Measurements from ENCODE around the gene SLC35B2.

The SLC35B2 gene

DNA sequence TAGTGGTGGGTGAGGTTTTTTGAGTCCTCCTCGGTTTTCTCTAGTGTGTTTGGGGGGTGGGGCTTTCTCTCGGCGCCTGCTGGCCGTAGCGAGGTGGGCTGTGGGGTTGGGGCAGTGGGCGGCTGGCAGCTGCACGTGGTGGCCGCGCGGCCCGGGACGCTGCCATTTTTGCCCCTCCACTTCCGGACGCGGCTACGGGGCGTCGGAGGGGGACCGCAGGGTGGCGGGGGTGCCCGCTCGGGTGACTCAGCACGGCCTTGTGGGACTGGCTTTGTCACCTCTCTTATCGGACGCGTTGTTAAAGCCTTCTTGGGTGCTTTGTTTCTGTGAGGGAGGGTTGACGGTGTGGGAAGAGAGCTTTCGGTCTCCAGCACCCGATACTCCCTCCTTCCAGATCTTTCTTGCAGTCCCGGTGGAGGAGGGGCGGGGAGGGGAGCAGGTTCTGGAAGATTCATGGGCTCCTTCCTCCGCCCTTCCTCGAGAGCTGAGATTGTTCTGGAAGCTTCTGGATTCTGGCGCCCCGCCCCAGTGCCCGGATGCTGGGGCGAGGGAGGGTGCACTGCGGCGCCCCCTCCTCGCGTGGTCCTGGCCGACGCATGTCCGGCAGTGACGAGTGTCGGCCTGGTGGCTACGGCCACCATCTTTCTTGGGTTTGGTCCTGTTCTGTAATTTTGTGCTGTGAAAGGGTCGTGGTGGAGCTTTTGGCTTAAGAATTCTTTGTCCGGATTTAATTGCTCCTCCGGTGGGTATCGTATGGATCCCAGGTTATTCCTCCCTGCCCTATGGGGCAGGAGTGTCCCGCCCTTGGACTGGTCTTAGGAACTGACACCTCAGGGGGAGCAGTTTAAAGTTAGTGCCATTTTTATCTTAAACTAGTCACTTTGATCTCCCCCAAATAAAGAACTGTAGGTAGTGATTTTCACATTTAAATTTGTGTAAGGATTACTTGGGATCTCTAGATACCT, 9.7 kb downstream of the SLC35B2 start:
- Histone ChIP-seq H3K36me3 (ENCODE audit: insufficient read depth, low read length) (peaks cover 47% of the 10 kb centered on the region), H3K4me2 (ENCODE audit: low read length) (peak overlapping the region; percentile 91), H3K27me3 (ENCODE audit: control insufficient read depth, insufficient read depth, low read length) (no peaks in the 10 kb centered on the region), H3K4me3 (ENCODE audit: low read length) (peak overlapping the region; percentile 81), H3K9ac (ENCODE audit: low read depth, low read length) (peak overlapping the region; percentile 97), H3K4me1 (ENCODE audit: control insufficient read depth, insufficient read depth, low read length) (peaks cover 34% of the 10 kb centered on the region), H3K9me3 (replicated peaks; ENCODE audit: low read length) (no peaks in the 10 kb centered on the region)

GRCh38 chr6:44246663-44247337, 10.5 kb downstream of the SLC35B2 start, which contains the start of gene HSP90AB1:
TSS of gene HSP90AB1 (plus strand) at chr6:44247101. CDS start at chr6:44248630, 1,529 bp downstream.
- no peaks in the 10 kb centered on the region for H3K9me3 ChIP-seq (replicated peaks; ENCODE audit: low read length)
- peaks cover 34% of the 10 kb centered on the region for H3K4me1 ChIP-seq (ENCODE audit: control insufficient read depth, insufficient read depth, low read length)
- H3K27me3 ChIP-seq (ENCODE audit: control insufficient read depth, insufficient read depth, low read length): no peaks in the 10 kb centered on the region
- peak within 1 kb of the TSS; percentile 81 for H3K4me3 ChIP-seq (ENCODE audit: low read length)
- H3K4me2 ChIP-seq (ENCODE audit: low read length): peak within 1 kb of the TSS; percentile 91
- H3K9ac ChIP-seq (ENCODE audit: low read depth, low read length): peak within 1 kb of the TSS; percentile 97
- peaks cover 41% of the 10 kb centered on the region for H3K36me3 ChIP-seq (ENCODE audit: insufficient read depth, low read length)

DNA sequence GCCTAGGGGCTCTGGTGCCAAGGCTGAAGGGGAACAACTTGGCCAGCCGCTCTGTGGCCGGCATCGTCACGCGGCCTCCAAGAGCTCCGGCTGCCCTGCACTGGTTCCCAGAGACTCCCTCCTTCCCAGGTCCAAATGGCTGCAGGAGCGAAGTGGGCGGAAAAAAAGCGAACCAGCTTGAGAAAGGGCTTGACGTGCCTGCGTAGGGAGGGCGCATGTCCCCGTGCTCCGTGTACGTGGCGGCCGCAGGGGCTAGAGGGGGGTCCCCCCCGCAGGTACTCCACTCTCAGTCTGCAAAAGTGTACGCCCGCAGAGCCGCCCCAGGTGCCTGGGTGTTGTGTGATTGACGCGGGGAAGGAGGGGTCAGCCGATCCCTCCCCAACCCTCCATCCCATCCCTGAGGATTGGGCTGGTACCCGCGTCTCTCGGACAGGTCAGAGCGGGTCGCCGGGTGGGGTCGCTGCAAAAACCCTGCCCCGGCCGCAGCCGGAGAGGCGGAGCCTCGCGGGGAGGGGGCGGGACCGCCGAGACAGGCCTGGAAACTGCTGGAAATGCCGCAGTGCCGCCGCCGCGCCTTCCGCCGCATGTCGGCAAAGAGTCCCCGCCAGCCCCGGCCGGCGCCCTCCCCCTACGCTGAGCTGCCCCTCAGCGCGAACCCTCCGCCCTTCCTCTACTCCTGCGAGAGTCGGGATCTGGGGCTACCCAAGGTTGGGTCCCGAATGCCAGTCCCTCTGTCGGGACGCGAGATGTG, 11.2 kb downstream of the SLC35B2 start:
- Histone ChIP-seq H3K27me3 (ENCODE audit: control insufficient read depth, insufficient read depth, low read length) (no peaks in the 10 kb centered on the region), H3K9me3 (replicated peaks; ENCODE audit: low read length) (no peaks in the 10 kb centered on the region), H3K4me1 (ENCODE audit: control insufficient read depth, insufficient read depth, low read length) (peaks cover 32% of the 10 kb centered on the region), H3K4me3 (ENCODE audit: low read length) (peak overlapping the region; percentile 81), H3K36me3 (ENCODE audit: insufficient read depth, low read length) (peaks cover 34% of the 10 kb centered on the region), H3K4me2 (ENCODE audit: low read length) (peak overlapping the region; percentile 91), H3K9ac (ENCODE audit: low read depth, low read length) (peak overlapping the region; percentile 97)

DNA sequence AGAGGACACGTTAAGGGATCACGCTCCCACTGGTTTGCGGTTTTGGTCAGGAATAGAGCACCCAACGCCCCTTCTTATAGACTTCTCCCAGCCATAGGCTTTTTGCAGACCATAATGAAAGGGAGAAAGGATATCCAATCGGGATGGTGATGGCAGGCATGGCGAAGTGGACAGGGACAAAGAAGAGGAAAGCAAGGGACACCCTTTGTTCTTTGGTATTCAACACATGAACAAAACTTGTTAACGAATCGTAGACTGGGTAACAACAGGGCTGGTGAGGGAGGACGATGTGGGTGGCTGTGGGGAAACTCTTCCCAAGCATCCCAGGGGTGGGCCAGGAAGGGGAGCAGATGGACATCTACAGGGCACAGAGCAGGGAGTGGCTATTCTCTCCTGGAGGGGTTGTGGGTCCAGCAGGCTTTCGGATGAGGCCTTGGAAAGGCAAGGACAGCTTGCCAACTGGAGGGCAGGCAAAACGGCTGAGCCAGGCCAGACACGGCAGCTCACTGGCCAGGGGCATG, 11.9 kb downstream of the SLC35B2 start:
- Histone ChIP-seq H3K4me3 (ENCODE audit: low read length) (peak overlapping the region; percentile 81), H3K27me3 (ENCODE audit: control insufficient read depth, insufficient read depth, low read length) (no peaks in the 10 kb centered on the region), H3K36me3 (ENCODE audit: insufficient read depth, low read length) (peaks cover 27% of the 10 kb centered on the region), H3K4me1 (ENCODE audit: control insufficient read depth, insufficient read depth, low read length) (peaks cover 28% of the 10 kb centered on the region), H3K9ac (ENCODE audit: low read depth, low read length) (peak overlapping the region; percentile 97), H3K4me2 (ENCODE audit: low read length) (peak overlapping the region; percentile 91), H3K9me3 (replicated peaks; ENCODE audit: low read length) (no peaks in the 10 kb centered on the region)

DNA sequence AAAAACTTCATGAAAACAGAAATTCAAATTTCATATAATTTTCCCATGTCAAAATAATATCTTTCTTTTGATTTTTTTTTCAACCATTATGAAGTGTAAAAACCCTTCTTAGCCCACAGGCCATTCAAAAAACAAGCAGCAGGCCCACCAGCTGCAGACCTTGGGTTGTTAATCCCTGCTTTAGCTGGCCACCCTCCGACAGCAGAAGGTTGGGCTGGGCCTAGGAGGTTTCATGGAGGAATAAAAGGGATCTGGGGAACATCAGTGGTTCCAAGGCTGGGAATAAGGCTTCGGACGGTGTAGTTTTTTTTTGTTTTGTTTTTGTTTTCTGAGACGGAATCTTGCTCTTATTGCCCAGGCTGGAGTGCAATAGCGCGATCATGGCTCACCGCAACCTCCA, 14.0 kb downstream of the SLC35B2 start:
- H3K27me3 ChIP-seq (ENCODE audit: control insufficient read depth, insufficient read depth, low read length): no peaks in the 10 kb centered on the region
- H3K36me3 ChIP-seq (ENCODE audit: insufficient read depth, low read length): peaks cover 6% of the 10 kb centered on the region
- no peak overlapping the region for H3K9ac ChIP-seq (ENCODE audit: low read depth, low read length)
- H3K4me3 ChIP-seq (ENCODE audit: low read length): no peak overlapping the region
- peaks cover 14% of the 10 kb centered on the region for H3K4me1 ChIP-seq (ENCODE audit: control insufficient read depth, insufficient read depth, low read length)
- H3K4me2 ChIP-seq (ENCODE audit: low read length): no peak overlapping the region
- no peaks in the 10 kb centered on the region for H3K9me3 ChIP-seq (replicated peaks; ENCODE audit: low read length)

DNA sequence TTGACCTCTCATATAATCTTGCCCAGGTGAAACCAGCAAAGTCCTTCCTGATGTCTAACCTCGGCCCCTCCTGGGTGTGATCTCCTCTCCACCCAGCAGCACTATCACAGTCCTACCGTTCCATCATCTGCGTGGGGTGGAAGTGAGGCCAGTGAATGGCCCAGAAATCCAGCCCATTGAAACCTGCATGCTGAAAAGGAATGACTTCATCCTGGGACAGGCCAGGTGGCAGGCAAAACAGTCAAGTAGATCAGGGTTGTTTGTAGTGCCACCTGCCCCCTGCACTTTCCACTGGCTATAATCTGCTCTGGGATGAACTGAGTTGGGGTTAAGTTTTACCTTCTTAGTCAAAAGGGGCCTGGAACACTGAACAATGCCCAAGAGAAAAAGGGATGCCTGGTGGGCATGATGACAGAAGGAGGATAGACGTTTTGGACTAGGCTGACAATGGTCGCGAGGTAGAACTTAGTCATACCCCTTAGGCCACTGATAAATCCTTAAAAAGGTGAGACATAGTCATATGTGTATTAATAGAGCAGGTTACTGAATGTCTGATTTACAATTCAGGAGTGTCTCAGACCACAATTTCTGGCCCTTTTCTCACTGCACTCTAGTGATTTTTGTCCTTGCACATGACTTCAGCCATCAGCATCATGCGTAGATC, 18.5 kb downstream of the SLC35B2 start:
- Histone ChIP-seq H3K27me3 (ENCODE audit: control insufficient read depth, insufficient read depth, low read length) (no peaks in the 10 kb centered on the region), H3K4me2 (ENCODE audit: low read length) (no peak overlapping the region), H3K4me3 (ENCODE audit: low read length) (no peak overlapping the region), H3K9me3 (replicated peaks; ENCODE audit: low read length) (no peaks in the 10 kb centered on the region), H3K36me3 (ENCODE audit: insufficient read depth, low read length) (no peaks in the 10 kb centered on the region), H3K4me1 (ENCODE audit: control insufficient read depth, insufficient read depth, low read length) (peaks cover 33% of the 10 kb centered on the region), H3K9ac (ENCODE audit: low read depth, low read length) (no peak overlapping the region)

DNA sequence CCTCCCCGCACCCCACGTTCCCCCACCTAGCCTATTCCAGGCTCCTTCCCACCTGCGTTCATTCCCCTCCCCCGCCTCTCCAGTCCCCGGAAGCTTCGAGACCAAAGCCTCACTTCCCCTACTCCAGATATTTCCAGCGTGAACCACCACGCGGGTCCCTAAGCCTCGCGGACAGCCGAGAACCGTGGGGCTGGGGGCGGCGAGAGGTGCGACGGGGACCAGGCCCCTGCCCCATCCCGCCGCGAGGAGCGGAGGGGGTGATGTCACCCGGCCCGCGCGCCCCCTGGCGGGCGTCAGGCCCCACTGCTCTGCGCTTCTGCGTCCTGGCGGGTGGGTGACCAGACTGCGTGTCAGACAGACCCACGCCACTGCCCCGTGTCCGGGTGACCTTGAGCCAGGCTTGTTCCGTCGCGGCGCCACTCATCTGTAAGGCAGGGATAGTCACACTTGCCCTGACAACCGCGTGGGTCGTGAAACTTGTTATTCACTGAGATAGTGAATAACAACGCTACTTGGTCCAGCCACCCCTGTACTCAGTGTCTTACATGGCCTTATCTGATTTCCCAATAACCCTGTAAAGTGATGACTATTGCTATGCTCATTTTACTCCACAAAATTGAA, 19.4 kb downstream of the SLC35B2 start:
- Histone ChIP-seq H3K36me3 (ENCODE audit: insufficient read depth, low read length) (no peaks in the 10 kb centered on the region), H3K9ac (ENCODE audit: low read depth, low read length) (peak overlapping the region; percentile 63), H3K4me3 (ENCODE audit: low read length) (peak overlapping the region; percentile 68), H3K4me2 (ENCODE audit: low read length) (peak overlapping the region; percentile 83), H3K9me3 (replicated peaks; ENCODE audit: low read length) (no peaks in the 10 kb centered on the region), H3K4me1 (ENCODE audit: control insufficient read depth, insufficient read depth, low read length) (peaks cover 42% of the 10 kb centered on the region), H3K27me3 (ENCODE audit: control insufficient read depth, insufficient read depth, low read length) (no peaks in the 10 kb centered on the region)

- H3K36me3 ChIP-seq (ENCODE audit: insufficient read depth, low read length): peaks cover under 1% of the 10 kb centered on the region
- peak overlapping the region; percentile 68 for H3K4me3 ChIP-seq (ENCODE audit: low read length)
- peaks cover 44% of the 10 kb centered on the region for H3K4me1 ChIP-seq (ENCODE audit: control insufficient read depth, insufficient read depth, low read length)
- peak overlapping the region; percentile 63 for H3K9ac ChIP-seq (ENCODE audit: low read depth, low read length)
- H3K27me3 ChIP-seq (ENCODE audit: control insufficient read depth, insufficient read depth, low read length): no peaks in the 10 kb centered on the region
- peak overlapping the region; percentile 83 for H3K4me2 ChIP-seq (ENCODE audit: low read length)
- H3K9me3 ChIP-seq (replicated peaks; ENCODE audit: low read length): no peaks in the 10 kb centered on the region
These were observed 20.1 kb downstream of the SLC35B2 start for GRCh38 chr6:44237021-44237812.

GRCh38 chr6:44235891-44236516, 21.3 kb downstream of the SLC35B2 start:
- H3K36me3 ChIP-seq (ENCODE audit: insufficient read depth, low read length): peaks cover 9% of the 10 kb centered on the region
- no peaks in the 10 kb centered on the region for H3K27me3 ChIP-seq (ENCODE audit: control insufficient read depth, insufficient read depth, low read length)
- H3K4me3 ChIP-seq (ENCODE audit: low read length): no peak overlapping the region
- no peaks in the 10 kb centered on the region for H3K9me3 ChIP-seq (replicated peaks; ENCODE audit: low read length)
- no peak overlapping the region for H3K4me2 ChIP-seq (ENCODE audit: low read length)
- H3K9ac ChIP-seq (ENCODE audit: low read depth, low read length): no peak overlapping the region
- H3K4me1 ChIP-seq (ENCODE audit: control insufficient read depth, insufficient read depth, low read length): peaks cover 44% of the 10 kb centered on the region
